ENCODE measurements around the gene USP20. TPM values are rescaled to one million over a fixed set of nuclear protein-coding genes. Genes with fewer than 3 reads are reported as not detected.

USP20 gene
- total RNA-seq, 1 donor from 2014 or later, result 35.9 TPM

DNA sequence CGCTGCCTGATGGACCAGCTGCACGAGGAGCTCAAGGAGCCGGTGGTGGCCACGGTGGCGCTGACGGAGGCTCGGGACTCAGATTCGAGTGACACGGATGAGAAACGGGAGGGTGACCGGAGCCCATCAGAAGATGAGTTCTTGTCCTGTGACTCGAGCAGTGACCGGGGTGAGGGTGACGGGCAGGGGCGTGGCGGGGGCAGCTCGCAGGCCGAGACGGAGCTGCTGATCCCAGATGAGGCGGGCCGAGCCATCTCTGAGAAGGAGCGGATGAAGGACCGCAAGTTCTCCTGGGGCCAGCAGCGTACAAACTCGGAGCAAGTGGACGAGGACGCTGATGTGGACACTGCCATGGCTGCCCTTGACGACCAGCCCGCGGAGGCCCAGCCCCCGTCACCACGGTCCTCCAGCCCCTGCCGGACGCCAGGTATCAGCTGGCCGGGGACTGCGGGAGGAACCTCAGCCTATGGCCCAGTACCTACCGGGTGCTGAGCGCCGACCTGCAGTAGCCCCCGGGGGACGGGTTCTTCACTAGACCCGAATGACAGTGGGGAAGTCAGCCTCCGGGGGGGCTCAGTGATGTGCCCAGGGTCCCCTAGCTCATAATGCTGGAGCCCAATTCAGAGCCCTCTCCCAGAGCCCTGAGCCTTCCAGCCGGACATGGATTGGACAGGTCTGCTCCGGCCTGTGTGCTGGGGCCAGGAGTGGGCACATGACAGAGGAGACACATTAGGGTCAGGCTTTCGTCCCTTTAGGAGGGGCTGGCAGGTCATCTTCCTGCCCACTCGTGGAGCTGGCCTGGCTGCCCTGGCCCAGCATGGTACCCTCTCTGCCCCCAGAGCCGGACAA, 33.0 kb downstream of the USP20 start:
- Mint-ChIP-seq H3K9me3 (no peaks in the 10 kb centered on the region), H3K4me1 (peaks cover 11% of the 10 kb centered on the region), H3K27me3 (ENCODE audit: low read depth) (no peaks in the 10 kb centered on the region), H3K4me3 (no peak overlapping the region), H3K27ac (ENCODE audit: unreplicated experiment) (no peak overlapping the region), H3K36me3 (ENCODE audit: low read depth) (peaks cover 7% of the 10 kb centered on the region)
- no peak for TF ChIP-seq CTCF (conservative IDR thresholded peaks at IDR 0.05)
- DNase-seq (ENCODE audit: low read depth, low spot score), result no peak

GRCh38 chr9:129868872-129869486, 33.7 kb downstream of the USP20 start:
- H3K4me3 Mint-ChIP-seq, result no peak overlapping the region
- H3K4me1 Mint-ChIP-seq, result peaks cover 11% of the 10 kb centered on the region
- H3K36me3 Mint-ChIP-seq (ENCODE audit: low read depth), result peaks cover 2% of the 10 kb centered on the region
- no peaks in the 10 kb centered on the region for H3K27me3 Mint-ChIP-seq (ENCODE audit: low read depth)
- TF ChIP-seq CTCF (conservative IDR thresholded peaks at IDR 0.05), result no peak
- H3K27ac Mint-ChIP-seq (ENCODE audit: unreplicated experiment), result no peak overlapping the region
- no peaks in the 10 kb centered on the region for H3K9me3 Mint-ChIP-seq
- no peak for DNase-seq (ENCODE audit: low read depth, low spot score)

GRCh38 chr9:129869585-129870501, 34.6 kb downstream of the USP20 start:
- Mint-ChIP-seq H3K4me3 (no peak overlapping the region), H3K27ac (ENCODE audit: unreplicated experiment) (no peak overlapping the region), H3K4me1 (peaks cover 11% of the 10 kb centered on the region), H3K27me3 (ENCODE audit: low read depth) (no peaks in the 10 kb centered on the region), H3K36me3 (ENCODE audit: low read depth) (peaks cover 2% of the 10 kb centered on the region), H3K9me3 (no peaks in the 10 kb centered on the region)
- TF ChIP-seq CTCF (conservative IDR thresholded peaks at IDR 0.05), result no peak
- no peak for DNase-seq (ENCODE audit: low read depth, low spot score)

DNA sequence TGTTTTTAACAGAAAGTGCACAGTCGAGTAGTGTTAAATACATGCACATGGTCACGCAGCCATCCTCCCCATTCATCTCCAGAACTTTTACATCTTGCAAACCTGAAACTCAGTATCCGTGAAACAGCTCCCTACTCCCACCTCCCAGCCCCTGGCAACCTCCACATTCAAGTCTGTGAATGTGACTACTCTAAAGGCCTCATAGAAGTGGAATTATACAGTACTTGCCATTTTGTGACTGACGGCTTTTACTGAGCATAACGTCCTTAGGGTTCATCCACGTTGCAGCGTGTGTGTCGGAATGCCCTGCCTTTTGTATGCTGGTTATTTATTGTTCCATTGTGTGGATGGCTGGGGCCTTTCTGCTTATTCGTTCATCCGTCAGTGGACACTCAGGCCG, 35.8 kb downstream of the USP20 start:
- H3K4me3 Mint-ChIP-seq, result no peak overlapping the region
- TF ChIP-seq CTCF (conservative IDR thresholded peaks at IDR 0.05), result no peak
- H3K9me3 Mint-ChIP-seq, result no peaks in the 10 kb centered on the region
- H3K27ac Mint-ChIP-seq (ENCODE audit: unreplicated experiment), result no peak overlapping the region
- peaks cover 2% of the 10 kb centered on the region for H3K36me3 Mint-ChIP-seq (ENCODE audit: low read depth)
- DNase-seq (ENCODE audit: low read depth, low spot score), result no peak
- no peaks in the 10 kb centered on the region for H3K27me3 Mint-ChIP-seq (ENCODE audit: low read depth)
- H3K4me1 Mint-ChIP-seq, result peaks cover 11% of the 10 kb centered on the region

DNA sequence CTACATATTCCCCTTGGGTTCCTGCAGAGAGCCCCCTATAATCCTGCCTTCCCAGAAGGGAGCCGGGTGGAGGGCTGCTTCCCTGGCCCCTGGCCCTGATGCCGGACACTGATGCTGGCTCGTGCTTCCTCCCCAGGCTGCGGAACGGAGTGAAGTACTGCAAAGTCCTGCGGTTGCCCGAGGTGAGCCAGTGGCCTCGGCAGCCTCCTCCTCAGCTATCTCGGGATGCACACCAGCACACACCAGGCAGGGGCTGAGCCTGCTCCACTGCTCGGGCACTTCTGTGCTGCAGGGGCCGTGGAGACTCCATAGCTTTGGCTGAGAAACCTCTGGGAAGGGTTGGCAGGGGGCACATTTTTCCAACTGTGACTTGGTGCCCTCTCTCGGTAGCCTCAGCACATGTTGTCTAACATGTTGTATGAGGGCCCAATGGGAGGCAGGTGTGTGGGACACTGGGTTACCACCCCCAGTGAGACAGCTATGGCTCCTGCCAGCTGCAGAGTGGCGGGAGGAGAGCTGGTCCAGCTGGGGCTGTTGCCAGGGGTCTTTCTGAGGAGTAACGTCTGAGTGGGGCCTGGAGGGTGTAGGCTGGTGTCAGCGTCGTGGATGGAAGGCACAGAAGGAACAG, 38.4 kb downstream of the USP20 start:
- Mint-ChIP-seq H3K27ac (ENCODE audit: unreplicated experiment) (peak overlapping the region; percentile 98), H3K4me1 (peaks cover 11% of the 10 kb centered on the region)

More for the DNA sequence above, 38.4 kb downstream of the USP20 start:
- no peaks in the 10 kb centered on the region for H3K9me3 Mint-ChIP-seq
- DNase-seq (ENCODE audit: low read depth, low spot score), result no peak
- H3K4me3 Mint-ChIP-seq, result no peak overlapping the region
- no peak for TF ChIP-seq CTCF (conservative IDR thresholded peaks at IDR 0.05)
- no peaks in the 10 kb centered on the region for H3K27me3 Mint-ChIP-seq (ENCODE audit: low read depth)
- peaks cover 2% of the 10 kb centered on the region for H3K36me3 Mint-ChIP-seq (ENCODE audit: low read depth)

Measured in neural crest cell (in vitro differentiated cells).